HEK293 (cell line): ENCODE results near the gene TSR1.
A peak's percentile ranks its signal among the peaks of the same experiment; 100 is the strongest.

Source experiments
- ATF2 ChIP-seq: fragments of 450-650 bp; formaldehyde crosslinking; IDR thresholded peaks from 2 replicates; pipeline ENCODE4 v1.5.1; 2016; ENCODE audit warnings: missing biosample characterization, missing genetic modification characterization, low read depth
- FEZF1 ChIP-seq: fragments of 450-650 bp; formaldehyde crosslinking; IDR thresholded peaks from 2 replicates; pipeline ENCODE4 v1.5.1; 2016; ENCODE audit warnings: missing biosample characterization, missing genetic modification characterization
- INSM2 ChIP-seq: fragments of 450-650 bp; formaldehyde crosslinking; IDR thresholded peaks from 2 replicates; pipeline ENCODE4 v1.5.1; 2016; ENCODE audit warnings: missing biosample characterization, missing genetic modification characterization
- KLF1 ChIP-seq: fragments of 450-650 bp; formaldehyde crosslinking; IDR thresholded peaks from 2 replicates; pipeline ENCODE4 v1.5.1; 2016; ENCODE audit warnings: missing biosample characterization, missing genetic modification characterization
- KLF10 ChIP-seq: fragments of 450-650 bp; IDR thresholded peaks from 2 replicates; pipeline ENCODE4 v1.5.1; 2018; ENCODE audit warnings: missing biosample characterization, mild to moderate bottlenecking, missing genetic modification characterization
- KLF9 ChIP-seq: fragments of 450-650 bp; formaldehyde crosslinking; IDR thresholded peaks from 2 replicates; pipeline ENCODE4 v1.5.1; 2016; ENCODE audit warnings: missing biosample characterization, missing genetic modification characterization, low read depth
- PBX3 ChIP-seq: sonication (generic); formaldehyde crosslinking; IDR thresholded peaks from 2 replicates; pipeline ENCODE4 v1.8.1; 2022; ENCODE audit warnings: mild to moderate bottlenecking, moderate library complexity, missing genetic modification reagents
- PRDM10 ChIP-seq: fragments of 450-650 bp; formaldehyde crosslinking; IDR thresholded peaks from 2 replicates; pipeline ENCODE4 v1.5.1; 2016; ENCODE audit warnings: missing biosample characterization, missing genetic modification characterization
- RBAK ChIP-seq: fragments of 450-650 bp; formaldehyde crosslinking; IDR thresholded peaks from 2 replicates; pipeline ENCODE4 v1.5.1; 2016; ENCODE audit warnings: missing biosample characterization, missing genetic modification characterization
- REST ChIP-seq: fragments of 450-650 bp; formaldehyde crosslinking; IDR thresholded peaks from 2 replicates; pipeline ENCODE4 v1.5.1; 2016; ENCODE audit warnings: missing biosample characterization, missing genetic modification characterization
- SCRT1 ChIP-seq: fragments of 450-650 bp; formaldehyde crosslinking; IDR thresholded peaks from 2 replicates; pipeline ENCODE4 v1.5.1; 2016; ENCODE audit warnings: missing biosample characterization, missing genetic modification characterization, borderline replicate concordance
- TCF7L2 ChIP-seq: IDR thresholded peaks from 2 replicates; pipeline ENCODE4 v1.6.1; 2011; ENCODE audit warnings: low read depth, mild to moderate bottlenecking, inconsistent platforms, low read length, moderate library complexity, borderline replicate concordance
- YY1 ChIP-seq: fragments of 450-650 bp; formaldehyde crosslinking; IDR thresholded peaks from 2 replicates; pipeline ENCODE4 v1.5.1; 2018; ENCODE audit warnings: missing biosample characterization, missing genetic modification characterization
- ZFP41 ChIP-seq: fragments of 450-650 bp; formaldehyde crosslinking; IDR thresholded peaks from 2 replicates; pipeline ENCODE4 v1.5.1; 2016; ENCODE audit warnings: missing biosample characterization, missing genetic modification characterization, borderline replicate concordance
- ZNF140 ChIP-seq: fragments of 450-650 bp; formaldehyde crosslinking; IDR thresholded peaks from 2 replicates; pipeline ENCODE4 v1.5.1; 2016; ENCODE audit warnings: missing biosample characterization, missing genetic modification characterization
- ZNF157 ChIP-seq: fragments of 450-650 bp; formaldehyde crosslinking; IDR thresholded peaks from 2 replicates; pipeline ENCODE4 v1.5.1; 2016; ENCODE audit warnings: missing biosample characterization, missing genetic modification characterization
- ZNF18 ChIP-seq: fragments of 450-650 bp; formaldehyde crosslinking; IDR thresholded peaks from 2 replicates; pipeline ENCODE4 v1.5.1; 2016; ENCODE audit warnings: missing biosample characterization, missing genetic modification characterization
- ZNF214 ChIP-seq: fragments of 450-650 bp; formaldehyde crosslinking; IDR thresholded peaks from 2 replicates; pipeline ENCODE4 v1.5.1; 2017; ENCODE audit warnings: missing biosample characterization, mild to moderate bottlenecking, missing genetic modification characterization, borderline replicate concordance
- ZNF324 ChIP-seq: fragments of 450-650 bp; formaldehyde crosslinking; IDR thresholded peaks from 2 replicates; pipeline ENCODE4 v1.5.1; 2016; ENCODE audit warnings: missing biosample characterization, missing genetic modification characterization
- ZNF521 ChIP-seq: fragments of 450-650 bp; formaldehyde crosslinking; IDR thresholded peaks from 2 replicates; pipeline ENCODE4 v1.5.1; 2017; ENCODE audit warnings: missing biosample characterization, mild to moderate bottlenecking, missing genetic modification characterization
- ZNF623 ChIP-seq: fragments of 450-650 bp; formaldehyde crosslinking; IDR thresholded peaks from 2 replicates; pipeline ENCODE4 v1.5.1; 2016; ENCODE audit warnings: missing biosample characterization, missing genetic modification characterization
- ZNF76 ChIP-seq: fragments of 450-650 bp; formaldehyde crosslinking; IDR thresholded peaks from 2 replicates; pipeline ENCODE4; 2016; ENCODE audit warnings: low read depth, missing biosample characterization, missing genetic modification characterization, borderline replicate concordance
- ZNF792 ChIP-seq: fragments of 450-650 bp; formaldehyde crosslinking; IDR thresholded peaks from 2 replicates; pipeline ENCODE4 v1.5.1; 2016; ENCODE audit warnings: missing biosample characterization, missing genetic modification characterization
- ZSCAN4 ChIP-seq: fragments of 450-650 bp; formaldehyde crosslinking; IDR thresholded peaks from 2 replicates; pipeline ENCODE4 v1.5.1; 2017; ENCODE audit warnings: missing biosample characterization, missing genetic modification characterization
- ZXDB ChIP-seq: fragments of 450-650 bp; formaldehyde crosslinking; IDR thresholded peaks from 2 replicates; pipeline ENCODE4 v1.5.1; 2016; ENCODE audit warnings: missing biosample characterization, missing genetic modification characterization

The TSR1 gene

GRCh38 chr17:2336852-2337543 is 741 bp upstream of the TSR1 start, which contains the start of gene SGSM2 (continued):
- no peak for TF ChIP-seq ATF2 (tag by site-specific recombination)
- TF ChIP-seq SCRT1, result no peak
- TF ChIP-seq ZSCAN4, result no peak
- TF ChIP-seq KLF10 (tag by site-specific recombination), result no peak
- TF ChIP-seq PRDM10 (tag by site-specific recombination), result 0 out of 2 replicates have a peak, but pooled peaks have one; percentile 9
- 0 out of 2 replicates have a peak, but pooled peaks have one; percentile 24 for TF ChIP-seq YY1 (tag by site-specific recombination)
- TF ChIP-seq ZNF521 (tag by site-specific recombination), result no peak
- no peak for TF ChIP-seq TCF7L2
- no peak for TF ChIP-seq REST
- no peak for TF ChIP-seq FEZF1 (tag by site-specific recombination)
- TF ChIP-seq RBAK (tag by site-specific recombination), result no peak
- TF ChIP-seq ZFP41 (tag by site-specific recombination), result no peak
- TF ChIP-seq ZNF792 (tag by site-specific recombination), result no peak
- TF ChIP-seq ZNF157 (tag by site-specific recombination), result no peak
- TF ChIP-seq ZNF324 (tag by site-specific recombination), result no peak
- TF ChIP-seq KLF9 (tag by site-specific recombination), result peak; percentile 32; the same call in 1 of the 2 replicates
- TF ChIP-seq ZNF623 (tag by site-specific recombination), result no peak
- no peak for TF ChIP-seq ZNF76 (tag by site-specific recombination)
- TF ChIP-seq KLF1 (tag by site-specific recombination), result no peak
- no peak for TF ChIP-seq ZNF214 (tag by site-specific recombination)
- no peak for TF ChIP-seq ZXDB (tag by site-specific recombination)
- 0 out of 2 replicates have a peak, but pooled peaks have one; percentile 6 for TF ChIP-seq INSM2 (tag by site-specific recombination)
- no peak for TF ChIP-seq ZNF18 (tag by site-specific recombination)
- TF ChIP-seq ZNF140, result no peak
- TF ChIP-seq PBX3 (CRISPR knock-in tag), result no peak
